T-helper 1 cell treated with Interleukin-12 subunit alpha and Interleukin-12 subunit beta and Interleukin-4 antibody, amounts not matched to agents 30 μg/mL and 1 μg/mL, for 36 hours (primary cell): Measurements from ENCODE around the gene PSORS1C1.
"Not testable (repeated sequence)": the region's sequence is repeated elsewhere in the genome, so short reads cannot be mapped to it uniquely, and the experiment has no call there.

Experiments used
- H3K27ac Mint-ChIP-seq: one replicate; pipeline ENCODE4 v1.8.0; 2021; ENCODE audit warnings: mild to moderate bottlenecking, mixed read lengths
- H3K27me3 Mint-ChIP-seq: one replicate; pipeline ENCODE4 v1.8.0; 2021; ENCODE audit warnings: low read depth, mixed read lengths
- H3K36me3 Mint-ChIP-seq: one replicate; pipeline ENCODE4 v1.8.0; 2021; ENCODE audit warnings: low read depth, mixed read lengths
- H3K4me1 Mint-ChIP-seq: one replicate; pipeline ENCODE4 v1.8.0; 2021; ENCODE audit warnings: low read depth, mixed read lengths
- H3K4me3 Mint-ChIP-seq: one replicate; pipeline ENCODE4 v1.8.0; 2021; ENCODE audit warnings: mild to moderate bottlenecking, moderate library complexity, mixed read lengths
- H3K9me3 Mint-ChIP-seq: one replicate; pipeline ENCODE4 v1.8.0; 2021; ENCODE audit warnings: mixed read lengths

PSORS1C1 gene

DNA sequence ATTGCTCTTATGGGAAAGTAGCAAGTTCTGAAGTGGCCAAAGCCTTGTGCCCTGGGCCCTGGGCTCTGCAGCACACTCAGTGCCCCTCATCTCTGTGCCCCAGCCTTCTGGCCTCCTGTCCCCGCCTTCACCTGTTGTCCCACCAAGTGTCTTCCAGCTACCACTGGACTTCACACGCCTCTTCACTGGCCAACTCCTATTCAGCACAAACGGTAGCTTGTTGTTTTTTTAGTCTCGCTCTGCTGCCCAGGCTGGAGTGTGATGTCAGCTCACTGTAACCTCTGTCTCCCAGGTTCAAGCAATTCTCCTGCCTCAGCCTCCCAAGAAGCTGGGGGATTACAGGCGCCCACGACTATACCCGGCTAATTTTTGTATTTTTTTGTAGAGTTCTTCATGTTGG is 38.2 kb downstream of the PSORS1C1 start:
- Mint-ChIP-seq H3K27ac (no peak overlapping the region), H3K36me3 (peaks cover 13% of the 10 kb centered on the region), H3K4me1 (peaks cover 12% of the 10 kb centered on the region), H3K9me3 (no peaks in the 10 kb centered on the region), H3K27me3 (no peaks in the 10 kb centered on the region), H3K4me3 (no peak overlapping the region)

GRCh38 chr6:31154436-31154835 is 39.8 kb downstream of the PSORS1C1 start:
- no peaks in the 10 kb centered on the region for H3K9me3 Mint-ChIP-seq
- peak overlapping the region; percentile 55 for H3K27ac Mint-ChIP-seq
- H3K27me3 Mint-ChIP-seq = no peaks in the 10 kb centered on the region
- no peak overlapping the region for H3K4me3 Mint-ChIP-seq
- peaks cover 13% of the 10 kb centered on the region for H3K36me3 Mint-ChIP-seq
- H3K4me1 Mint-ChIP-seq = peaks cover 18% of the 10 kb centered on the region

- peaks cover 32% of the 10 kb centered on the region for H3K4me1 Mint-ChIP-seq
- peaks cover 10% of the 10 kb centered on the region for H3K36me3 Mint-ChIP-seq
- peak overlapping the region; percentile 83 for H3K4me3 Mint-ChIP-seq
- H3K27me3 Mint-ChIP-seq = no peaks in the 10 kb centered on the region
- H3K27ac Mint-ChIP-seq = no peak overlapping the region
- no peaks in the 10 kb centered on the region for H3K9me3 Mint-ChIP-seq
These were observed 42.0 kb downstream of the PSORS1C1 start for GRCh38 chr6:31156641-31157040.

DNA sequence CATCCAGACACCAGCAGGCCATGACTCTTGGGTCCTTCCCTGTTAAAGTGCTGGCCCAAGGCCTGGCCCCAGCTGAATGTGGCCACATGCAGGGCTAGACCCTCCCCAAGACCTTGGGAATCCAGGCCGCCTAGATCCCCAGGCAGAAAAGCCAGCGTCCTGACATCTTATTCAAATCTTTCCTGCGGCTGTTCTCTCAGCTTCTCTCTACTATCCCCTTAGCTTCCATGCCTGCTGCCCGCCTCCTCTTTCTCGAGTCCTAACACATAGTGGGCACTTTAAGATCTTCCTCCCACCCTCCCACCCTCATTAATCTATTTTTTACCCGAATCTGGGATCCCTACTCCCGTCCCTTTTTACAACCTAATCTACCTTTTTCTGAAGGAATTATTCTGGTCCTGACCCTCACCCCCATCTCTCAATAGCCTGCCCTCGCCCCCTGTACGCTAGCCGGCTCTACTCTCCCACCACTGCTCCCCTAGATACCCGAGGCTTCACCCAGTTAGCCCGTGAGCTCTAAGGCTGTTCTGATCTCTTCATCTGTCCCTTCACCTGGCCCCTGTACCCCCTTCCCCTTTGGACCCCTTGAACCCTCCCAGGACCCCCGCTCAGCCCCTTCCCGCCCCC is 43.0 kb downstream of the PSORS1C1 start, which contains the start of gene CCHCR1:
Gene CCHCR1 (minus strand): TSS at position 290 of the 627 bp plus-strand sequence. CDS start 202 bp downstream, at position 88.
- Mint-ChIP-seq H3K27ac (peak within 1 kb of the TSS; percentile 59), H3K27me3 (no peaks in the 10 kb centered on the region), H3K9me3 (no peaks in the 10 kb centered on the region), H3K4me1 (peaks cover 33% of the 10 kb centered on the region), H3K4me3 (peak within 1 kb of the TSS; percentile 83), H3K36me3 (peaks cover 17% of the 10 kb centered on the region)

GRCh38 chr6:31158140-31158862 is 43.7 kb downstream of the PSORS1C1 start, which contains the start of gene TCF19:
Gene TCF19, plus strand, starts transcription at chr6:31158589. Its CDS starts 881 bp downstream, at chr6:31159470.
- H3K27ac Mint-ChIP-seq = peak within 1 kb of the TSS; percentile 59
- no peaks in the 10 kb centered on the region for H3K9me3 Mint-ChIP-seq
- no peaks in the 10 kb centered on the region for H3K27me3 Mint-ChIP-seq
- H3K4me1 Mint-ChIP-seq = peaks cover 40% of the 10 kb centered on the region
- H3K36me3 Mint-ChIP-seq = peaks cover 23% of the 10 kb centered on the region
- peak within 1 kb of the TSS; percentile 83 for H3K4me3 Mint-ChIP-seq

- H3K4me1 Mint-ChIP-seq = peaks cover 42% of the 10 kb centered on the region
- H3K27ac Mint-ChIP-seq = peak overlapping the region; percentile 59
- H3K4me3 Mint-ChIP-seq = peak overlapping the region; percentile 83
- no peaks in the 10 kb centered on the region for H3K9me3 Mint-ChIP-seq
- H3K27me3 Mint-ChIP-seq = no peaks in the 10 kb centered on the region
- peaks cover 26% of the 10 kb centered on the region for H3K36me3 Mint-ChIP-seq
These were observed 44.6 kb downstream of the PSORS1C1 start for GRCh38 chr6:31158863-31159855.

DNA sequence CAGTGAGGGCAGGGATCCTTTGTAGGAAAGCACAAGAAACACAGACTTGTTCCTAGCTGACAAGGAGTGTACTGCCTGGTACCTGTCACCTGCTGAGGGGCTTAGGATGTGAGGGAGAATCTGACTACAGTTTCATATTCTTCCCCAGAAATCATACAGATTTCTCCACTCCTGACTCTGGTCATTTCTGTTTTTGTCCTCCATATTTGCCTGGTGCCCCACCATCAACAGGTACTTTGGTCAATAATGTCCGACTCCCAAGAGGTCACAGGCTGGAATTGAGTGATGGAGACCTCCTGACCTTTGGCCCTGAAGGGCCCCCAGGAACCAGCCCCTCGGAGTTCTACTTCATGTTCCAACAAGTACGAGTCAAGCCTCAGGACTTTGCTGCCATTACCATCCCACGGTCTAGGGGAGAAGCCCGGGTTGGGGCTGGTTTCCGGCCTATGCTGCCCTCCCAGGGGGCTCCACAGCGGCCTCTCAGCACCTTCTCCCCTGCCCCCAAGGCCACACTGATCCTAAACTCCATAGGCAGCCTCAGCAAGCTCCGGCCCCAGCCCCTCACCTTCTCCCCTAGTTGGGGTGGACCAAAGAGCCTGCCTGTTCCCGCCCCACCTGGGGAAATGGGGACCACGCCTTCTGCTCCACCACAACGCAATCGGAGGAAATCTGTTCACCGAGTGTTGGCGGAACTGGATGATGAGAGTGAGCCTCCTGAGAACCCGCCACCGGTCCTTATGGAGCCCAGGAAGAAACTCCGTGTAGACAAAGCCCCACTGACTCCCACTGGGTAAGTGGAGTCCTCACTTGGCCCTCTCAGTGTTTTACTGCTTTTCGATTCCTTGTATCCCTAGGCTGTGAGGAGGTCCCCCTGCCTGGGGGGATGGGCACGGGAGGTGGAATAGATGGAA is 46.9 kb downstream of the PSORS1C1 start:
- Mint-ChIP-seq H3K36me3 (peaks cover 26% of the 10 kb centered on the region), H3K27ac (no peak overlapping the region), H3K4me3 (no peak overlapping the region)

DNA sequence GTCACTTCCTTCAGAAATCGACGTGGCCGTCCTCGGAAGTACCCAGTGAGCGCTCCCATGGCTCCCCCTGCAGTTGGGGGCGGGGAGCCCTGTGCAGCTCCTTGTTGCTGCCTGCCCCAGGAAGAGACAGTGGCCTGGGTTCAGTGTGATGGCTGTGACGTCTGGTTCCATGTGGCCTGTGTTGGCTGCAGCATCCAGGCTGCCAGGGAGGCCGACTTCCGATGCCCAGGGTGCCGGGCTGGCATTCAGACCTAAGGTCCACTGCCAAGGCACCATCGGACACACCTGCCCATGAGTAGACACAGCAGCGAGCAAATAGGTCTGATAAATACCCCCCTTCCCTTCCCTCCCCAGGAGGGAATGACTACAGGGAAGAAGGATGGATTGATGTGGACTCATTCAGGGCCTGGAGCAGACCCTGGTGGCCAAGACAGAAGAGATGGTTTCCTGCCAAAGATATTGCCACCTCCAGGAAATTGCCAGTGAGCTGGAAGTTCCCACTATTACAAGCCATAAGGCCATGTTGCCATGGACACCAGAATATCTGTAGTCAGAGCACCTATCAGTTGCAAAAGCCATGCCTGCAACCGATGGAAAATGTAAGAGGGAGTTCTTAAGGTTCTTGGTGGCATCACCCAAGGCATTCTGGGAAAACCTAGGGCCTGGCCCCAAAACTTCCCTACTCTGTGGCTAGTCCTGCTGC is 48.0 kb downstream of the PSORS1C1 start:
- Mint-ChIP-seq H3K27me3 (no peaks in the 10 kb centered on the region), H3K4me3 (no peak overlapping the region), H3K4me1 (peaks cover 34% of the 10 kb centered on the region), H3K36me3 (peaks cover 26% of the 10 kb centered on the region), H3K27ac (no peak overlapping the region), H3K9me3 (no peaks in the 10 kb centered on the region)

More for the DNA sequence above, 46.9 kb downstream of the PSORS1C1 start:
- Mint-ChIP-seq H3K9me3 (no peaks in the 10 kb centered on the region), H3K27me3 (no peaks in the 10 kb centered on the region), H3K4me1 (peaks cover 43% of the 10 kb centered on the region)

GRCh38 chr6:31163922-31164321 is 49.3 kb downstream of the PSORS1C1 start:
- Mint-ChIP-seq H3K27me3 (no peaks in the 10 kb centered on the region), H3K4me3 (no peak overlapping the region), H3K9me3 (no peaks in the 10 kb centered on the region), H3K4me1 (peaks cover 30% of the 10 kb centered on the region), H3K27ac (no peak overlapping the region), H3K36me3 (peaks cover 26% of the 10 kb centered on the region)

DNA sequence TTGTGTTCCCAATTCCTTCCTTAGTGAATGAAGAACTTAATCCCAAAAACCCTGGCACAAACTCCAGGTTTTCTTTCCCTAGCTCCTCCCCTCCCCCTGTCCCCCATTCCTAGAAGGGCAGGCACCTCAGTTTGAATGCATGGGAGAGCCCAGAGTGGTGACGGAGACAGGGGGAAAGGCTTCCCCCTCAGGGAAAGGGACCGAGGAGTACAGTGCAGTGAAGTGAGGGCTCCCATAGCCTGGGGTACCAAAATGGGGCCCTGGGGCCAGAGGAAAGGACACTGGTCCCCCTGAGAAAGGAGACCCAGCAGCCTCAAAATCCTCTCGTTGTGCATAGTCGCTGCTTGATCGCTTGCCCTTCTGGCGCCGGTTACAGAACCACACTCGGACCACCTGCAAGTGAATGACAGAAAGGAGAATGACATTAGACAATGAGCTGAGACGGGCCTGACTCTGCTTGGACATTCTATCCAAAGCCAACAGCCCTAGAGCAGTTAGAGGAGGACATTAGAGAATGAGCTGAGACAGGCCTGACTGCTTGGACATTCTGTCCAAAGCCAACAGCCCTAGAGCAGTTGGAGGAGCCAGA is 50.0 kb downstream of the PSORS1C1 start:
- not testable (repeated sequence) for H3K4me3 Mint-ChIP-seq, H3K27ac Mint-ChIP-seq, H3K27me3 Mint-ChIP-seq, H3K9me3 Mint-ChIP-seq
- peaks cover 27% of the 10 kb centered on the region for H3K4me1 Mint-ChIP-seq
- peaks cover 26% of the 10 kb centered on the region for H3K36me3 Mint-ChIP-seq

- H3K27me3 Mint-ChIP-seq, H3K9me3 Mint-ChIP-seq, H3K27ac Mint-ChIP-seq, H3K4me3 Mint-ChIP-seq: not testable (repeated sequence)
- Mint-ChIP-seq H3K4me1 (peaks cover 20% of the 10 kb centered on the region), H3K36me3 (peaks cover 23% of the 10 kb centered on the region)
These were observed 50.6 kb downstream of the PSORS1C1 start for GRCh38 chr6:31165064-31165832.

DNA sequence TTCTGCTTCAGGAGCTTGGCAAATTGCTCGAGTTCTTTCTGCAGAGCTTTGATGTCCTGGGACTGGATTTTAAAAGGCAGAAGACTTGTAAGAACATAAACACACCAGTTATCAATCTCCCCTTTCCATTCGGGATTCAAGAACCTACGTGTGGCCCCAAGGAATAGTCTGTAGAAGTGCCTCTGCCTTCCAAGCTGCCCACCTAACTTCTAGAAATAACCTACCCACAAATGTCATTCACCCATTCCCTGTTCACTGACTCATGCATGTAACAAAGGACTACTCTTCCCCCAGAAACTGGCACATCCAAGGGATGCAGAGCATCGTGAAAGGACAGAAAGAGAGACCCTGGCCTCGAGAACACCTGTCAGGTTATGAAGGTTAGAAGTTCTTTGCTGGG is 51.4 kb downstream of the PSORS1C1 start:
- Mint-ChIP-seq H3K27me3 (no peaks in the 10 kb centered on the region), H3K9me3 (no peaks in the 10 kb centered on the region), H3K36me3 (peaks cover 23% of the 10 kb centered on the region), H3K4me1 (peaks cover 17% of the 10 kb centered on the region), H3K4me3 (no peak overlapping the region), H3K27ac (no peak overlapping the region)
